GM18870 (cell line): ENCODE results near the gene TMEM74B.
"Not testable (repeated sequence)": the region's sequence is repeated elsewhere in the genome, so short reads cannot be mapped to it uniquely, and the experiment has no call there.

Experiments used
- ATAC-seq: cut with Tn5 transposase; IDR thresholded peaks from one replicate; pipeline ENCODE4 v1.9.1; 2021; ENCODE audit warnings: moderate library complexity; ENCODE audit not compliant: unreplicated experiment

The TMEM74B gene

GRCh38 chr20:1149812-1150211 is 35.0 kb downstream of the TMEM74B start:
- not testable (repeated sequence) for ATAC-seq

- ATAC-seq = no peak
These were observed 37.8 kb downstream of the TMEM74B start for GRCh38 chr20:1146957-1147356.

GRCh38 chr20:1144401-1145172 is 40.2 kb downstream of the TMEM74B start:
- ATAC-seq = no peak

- ATAC-seq = no peak
These were observed 47.5 kb downstream of the TMEM74B start for GRCh38 chr20:1137236-1137635.

- no peak for ATAC-seq
These were observed 49.9 kb downstream of the TMEM74B start for GRCh38 chr20:1134836-1135235.

GRCh38 chr20:1134355-1134754 is 50.4 kb downstream of the TMEM74B start:
- no peak for ATAC-seq

GRCh38 chr20:1131354-1131753 is 53.4 kb downstream of the TMEM74B start:
- no peak for ATAC-seq

- ATAC-seq = no peak
These were observed 53.9 kb downstream of the TMEM74B start for GRCh38 chr20:1130847-1131246.
